K562 (cell line): ENCODE measurements around the gene OTOP3. TPM values are rescaled to one million over a fixed set of nuclear protein-coding genes. Genes with fewer than 3 reads are reported as not detected.

Source experiments
- ATAC-seq: fragments of 200-7000 bp; cut with Tn5 transposase; 3 replicates; pipeline ENCODE4 v1.9.1; 2020; ENCODE audit warnings: moderate library complexity
- BruUV-seq: library from RNA; stranded (reverse); fragments of 400-500 nt; replicated peaks from 2 replicates; lab custom pipeline; 2021; lab: Mats Ljungman, UMichigan
- CTCF ChIA-PET: fragments of 300-600 bp; formaldehyde crosslinking; extraction: SDS; loops from one replicate; lab custom pipeline; 2021; ENCODE audit warnings: low intra/inter-chr PET ratio; lab: Yijun Ruan, JAX
- POLR2A ChIA-PET: fragments of 300-600, 350-650 bp; sonication (Branson Sonifier 250); formaldehyde crosslinking; extraction: SDS; loops from one replicate; lab custom pipeline; 2021; ENCODE audit warnings: antibody characterized with exemption, inconsistent platforms; lab: Yijun Ruan, JAX
- DNase-seq, 4 experiments: peaks; one replicate each; pipeline versions ENCODE4 v3.0.0 to v3.0.0-alpha.2; 2011 to 2018; ENCODE audit warnings: low spot score in 3 of 4, mixed read lengths in 3 of 4; ENCODE audit errors: extremely low read depth in 1 of 4
- FAIRE-seq: peaks from 2 replicates; lab custom pipeline; 2011; peaks lifted over from hg19 to GRCh38; lab: Jason Lieb, UNC
- H2AFZ ChIP-seq: 2 replicates; pipeline ENCODE4 v1.6.0; 2011; ENCODE audit warnings: low read depth, low read length, control low read depth, inconsistent platforms
- H3K27ac ChIP-seq: fragments of 200-600 bp; 3 replicates; pipeline ENCODE4 v1.8.0; 2011; ENCODE audit warnings: low read depth, mild to moderate bottlenecking, control low read depth, inconsistent platforms, low read length, moderate library complexity, mixed read lengths; ENCODE audit errors: extremely low read depth
- H3K27me3 ChIP-seq, 2 experiments: fragments of 300-600 bp in 1 of 2; 2 replicates in 1 of 2; 3 replicates in 1 of 2; pipeline versions ENCODE4 v1.6.0 to v1.8.0; 2011; ENCODE audit warnings: inconsistent platforms in 2 of 2, low read length in 2 of 2, mild to moderate bottlenecking in 1 of 2, mixed read lengths in 1 of 2, moderate library complexity in 1 of 2; ENCODE audit not compliant: control insufficient read depth in 2 of 2, insufficient read depth in 2 of 2
- H3K36me3 ChIP-seq: fragments of 300-600 bp; 3 replicates; pipeline ENCODE4 v1.8.0; 2011; ENCODE audit warnings: mild to moderate bottlenecking, low read length, inconsistent platforms; ENCODE audit not compliant: control insufficient read depth, insufficient read depth
- H3K4me1 ChIP-seq, 2 experiments: fragments of 200-600 bp in 1 of 2; replicated peaks in 1 of 2; 2 replicates in 1 of 2; 3 replicates in 1 of 2; pipeline versions ENCODE4 v1.5.1 to v1.8.0; 2011; ENCODE audit warnings: inconsistent platforms in 2 of 2, low read length in 2 of 2, mild to moderate bottlenecking in 1 of 2, mixed read lengths in 1 of 2, moderate library complexity in 1 of 2; ENCODE audit not compliant: control insufficient read depth in 2 of 2, insufficient read depth in 2 of 2
- H3K4me2 ChIP-seq: 2 replicates; pipeline ENCODE4 v1.6.1; 2011; ENCODE audit warnings: low read length, control low read depth, inconsistent platforms, mixed read lengths; ENCODE audit not compliant: insufficient read depth
- H3K4me3 ChIP-seq: fragments of 200-600 bp; sonication (generic), shearing (Covaris generic); 2 replicates; pipeline ENCODE4 v1.5.1; 2016; ENCODE audit warnings: control low read depth, inconsistent platforms
- H3K79me2 ChIP-seq: fragments of 200-600 bp; 3 replicates; pipeline ENCODE4 v1.8.0; 2011; ENCODE audit warnings: low read length, inconsistent platforms; ENCODE audit not compliant: control insufficient read depth, insufficient read depth
- H3K9ac ChIP-seq, 2 experiments: 2 replicates each; pipeline versions ENCODE4 v1.6.0 to v1.6.1; 2011; ENCODE audit warnings: low read depth in 2 of 2, low read length in 2 of 2, control low read depth in 1 of 2, inconsistent platforms in 1 of 2, mild to moderate bottlenecking in 1 of 2, mixed read lengths in 1 of 2; ENCODE audit not compliant: insufficient read depth in 1 of 2
- H3K9me1 ChIP-seq: one replicate; pipeline ENCODE4 v1.6.0; 2011; ENCODE audit warnings: inconsistent platforms, mild to moderate bottlenecking, low read length, moderate library complexity; ENCODE audit not compliant: control insufficient read depth, insufficient read depth
- H3K9me3 ChIP-seq: replicated peaks from 2 replicates; pipeline ENCODE4 v1.5.1; 2011; ENCODE audit warnings: low read depth, low read length, inconsistent platforms; ENCODE audit not compliant: control insufficient read depth, insufficient read depth
- H4K20me1 ChIP-seq: replicated peaks from 2 replicates; pipeline ENCODE4 v1.6.1; 2011; ENCODE audit warnings: low read length, inconsistent platforms, mixed read lengths; ENCODE audit not compliant: control insufficient read depth, insufficient read depth
- ZFP36 ChIP-seq: fragments of 150-350 bp; IDR thresholded peaks from 2 replicates; pipeline ENCODE4 v1.6.1; 2018; ENCODE audit warnings: low read length, low read depth; ENCODE audit not compliant: partially characterized antibody
- ZNF785 ChIP-seq: fragments of 250-450 bp; sonication (Bioruptor Pico); IDR thresholded peaks from 2 replicates; pipeline ENCODE4 v1.4.0; 2020; ENCODE audit warnings: mild to moderate bottlenecking
- WGBS: fragments of 100-300 bp; shearing (Covaris generic); methylation state at CpG from one replicate; pipeline ENCODE4 v1.1.6; 2016; ENCODE audit warnings: low coverage, mixed read lengths; ENCODE audit not compliant: insufficient coverage; ENCODE audit errors: missing lambda C conversion rate; 5-methylcytosine and 5-hydroxymethylcytosine counted together
- in situ Hi-C: fragments of 300-500 bp; cut with MboI; formaldehyde crosslinking; loops from 4 replicates; pipeline ENCODE4 v1.15.0; 2018; ENCODE audit warnings: inconsistent platforms, mixed read lengths
- intact Hi-C: fragments of 100-400 bp; cut with micrococcal nuclease; formaldehyde crosslinking; loops from 2 replicates; pipeline ENCODE4 v1.14.2; 2022
- polyA plus RNA-seq, 8 experiments: library from polyadenylated mRNA; depleted of rRNA in 4 of 8; stranded (reverse) in 5 of 8; unstranded in 3 of 8; fragments of >200 nt; fragmentation: Nextera tagmentation in 2 of 8; fragmentation: Illumina TruSeq in 1 of 8; extraction: Ambion mirVana in 2 of 8; extraction: Trizol in 1 of 8; gene quantifications; 2 replicates each; pipeline versions ENCODE4 v1.2.1 to v1.2.3, GENCODE V29; 2011 to 2014; ENCODE audit warnings: inconsistent platforms in 1 of 8, missing spikeins in 1 of 8
- total RNA-seq, 7 experiments: library from RNA; depleted of rRNA in 6 of 7; stranded (reverse); fragments of >200 nt in 6 of 7; fragmentation: Illumina TruSeq in 2 of 7; extraction: Trizol in 2 of 7; gene quantifications; 2 replicates each; pipeline versions ENCODE4 v1.2.1 to v1.2.3, GENCODE V29; 2011 to 2021; ENCODE audit warnings: low replicate concordance in 1 of 7
- TF ChIP-seq, protein P1 (sequence below): fragments of 250-450 bp; sonication (Bioruptor Pico); IDR thresholded peaks from 2 replicates; pipeline ENCODE4 v1.8.0; 2021; ENCODE audit warnings: mild to moderate bottlenecking, moderate library complexity

Gene OTOP3
- total and polyA plus RNA-seq, 9 of the 15 experiments (the other 6 are each of a cell fraction or from before 2014, with no cell fraction given), result not detected

DNA sequence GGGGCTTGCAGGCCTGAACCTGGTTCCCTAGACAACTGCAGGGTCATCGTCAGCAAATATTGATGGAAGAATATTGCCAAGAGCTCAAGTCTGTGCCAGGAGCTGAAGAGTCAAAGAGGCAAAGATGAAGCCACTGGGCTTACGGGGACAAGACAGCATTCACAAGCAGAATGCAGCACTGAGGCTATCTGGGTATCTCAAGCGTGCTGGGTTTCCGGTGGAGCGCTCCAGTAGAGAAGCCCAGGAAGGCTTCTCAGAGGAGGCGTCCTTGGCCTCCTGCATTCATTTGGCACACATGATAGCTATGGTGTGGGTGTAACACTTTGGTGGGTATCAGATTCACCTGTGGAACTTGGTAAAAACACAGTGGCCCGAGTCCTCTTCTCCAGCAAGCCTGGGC is 45.1 kb upstream of the OTOP3 start:
- Histone ChIP-seq H4K20me1 (no peaks in the 10 kb centered on the region; the same call in 1 of the 2 replicates), H3K27ac (no peak overlapping the region), H3K36me3 (no peaks in the 10 kb centered on the region), H3K4me3 (no peak overlapping the region), H3K9ac (no peak overlapping the region), H3K4me2 (no peak overlapping the region)
- POLR2A ChIA-PET, result interaction anchor here (0.6 to 1.3 kb wide), 3 partner anchors 17 to 23 kb away, joined by 4 to 6 read pairs (median 4); partner anchors contain the start of gene FDXR
- intact Hi-C loops, result no loop called here
- WGBS, result 59% methylated on average over 7 of the region's 7 CpGs
- in situ Hi-C loops, result no loop called here
- peak; percentile 92 for TF ChIP-seq ZFP36
- TF ChIP-seq, protein P1, sequence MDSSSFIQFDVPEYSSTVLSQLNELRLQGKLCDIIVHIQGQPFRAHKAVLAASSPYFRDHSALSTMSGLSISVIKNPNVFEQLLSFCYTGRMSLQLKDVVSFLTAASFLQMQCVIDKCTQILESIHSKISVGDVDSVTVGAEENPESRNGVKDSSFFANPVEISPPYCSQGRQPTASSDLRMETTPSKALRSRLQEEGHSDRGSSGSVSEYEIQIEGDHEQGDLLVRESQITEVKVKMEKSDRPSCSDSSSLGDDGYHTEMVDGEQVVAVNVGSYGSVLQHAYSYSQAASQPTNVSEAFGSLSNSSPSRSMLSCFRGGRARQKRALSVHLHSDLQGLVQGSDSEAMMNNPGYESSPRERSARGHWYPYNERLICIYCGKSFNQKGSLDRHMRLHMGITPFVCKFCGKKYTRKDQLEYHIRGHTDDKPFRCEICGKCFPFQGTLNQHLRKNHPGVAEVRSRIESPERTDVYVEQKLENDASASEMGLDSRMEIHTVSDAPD, result no peak
- no peak for TF ChIP-seq ZNF785
- TF ChIP-seq, all 486 proteins: peak for 1
- Histone ChIP-seq H3K9me3 (no peaks in the 10 kb centered on the region), H3K27me3 (peaks cover 13 to 28% of the 10 kb centered on the region in 2 experiments; a peak in 4 of 5 replicates), H3K9me1 (no peaks in the 10 kb centered on the region), H2AFZ (no peak overlapping the region), H3K4me1 (peaks cover 0 to 25% of the 10 kb centered on the region in 2 experiments; a peak in 2 of 5 replicates), H3K79me2 (no peaks in the 10 kb centered on the region)
- no peak for DNase-seq
- CTCF ChIA-PET, result no interaction called here
- no peak for ATAC-seq
- no peak for FAIRE-seq
- no TSS peak for BruUV-seq
